SJSA1 (cell line): ENCODE measurements around the gene CCDC92. TPM values are rescaled to one million over a fixed set of nuclear protein-coding genes. Genes with fewer than 3 reads are reported as not detected.
A peak's percentile ranks its signal among the peaks of the same experiment; 100 is the strongest.

ENCODE experiments used
- DNase-seq, 2 experiments: peaks; one replicate each; pipeline ENCODE4 v3.0.0-alpha.2; 2015 to 2020; ENCODE audit warnings: low spot score in 2 of 2, low read depth in 1 of 2
- H3K27ac ChIP-seq: fragments of 250-450 bp; sonication (Bioruptor Pico); 2 replicates; pipeline ENCODE4 v1.5.1; 2020; ENCODE audit warnings: mild to moderate bottlenecking, moderate library complexity
- H3K27me3 ChIP-seq: fragments of 250-450 bp; sonication (Bioruptor Pico); replicated peaks from 2 replicates; pipeline ENCODE4 v1.5.1; 2020; ENCODE audit warnings: mild to moderate bottlenecking, moderate library complexity
- H3K36me3 ChIP-seq: fragments of 250-450 bp; sonication (Bioruptor Pico); 2 replicates; pipeline ENCODE4 v1.5.1; 2020; ENCODE audit warnings: mild to moderate bottlenecking
- H3K4me1 ChIP-seq: fragments of 250-450 bp; sonication (Bioruptor Pico); replicated peaks from 2 replicates; pipeline ENCODE4 v1.6.1; 2021; ENCODE audit warnings: mild to moderate bottlenecking
- H3K4me3 ChIP-seq: fragments of 250-450 bp; sonication (Bioruptor Pico); 2 replicates; pipeline ENCODE4 v1.5.1; 2020; ENCODE audit warnings: mild to moderate bottlenecking
- H3K9me3 ChIP-seq: fragments of 250-450 bp; sonication (Bioruptor Pico); replicated peaks from 2 replicates; pipeline ENCODE4 v1.5.1; 2020; ENCODE audit warnings: mild to moderate bottlenecking
- total RNA-seq: library from RNA; depleted of rRNA; stranded (reverse); fragments of >200 nt; shearing (Covaris generic); gene quantifications from 2 replicates; pipeline ENCODE4 v1.2.3, GENCODE V29; 2014

CCDC92 gene
- total RNA-seq, 1 experiment from 2014 or later: 11.9 TPM

DNA sequence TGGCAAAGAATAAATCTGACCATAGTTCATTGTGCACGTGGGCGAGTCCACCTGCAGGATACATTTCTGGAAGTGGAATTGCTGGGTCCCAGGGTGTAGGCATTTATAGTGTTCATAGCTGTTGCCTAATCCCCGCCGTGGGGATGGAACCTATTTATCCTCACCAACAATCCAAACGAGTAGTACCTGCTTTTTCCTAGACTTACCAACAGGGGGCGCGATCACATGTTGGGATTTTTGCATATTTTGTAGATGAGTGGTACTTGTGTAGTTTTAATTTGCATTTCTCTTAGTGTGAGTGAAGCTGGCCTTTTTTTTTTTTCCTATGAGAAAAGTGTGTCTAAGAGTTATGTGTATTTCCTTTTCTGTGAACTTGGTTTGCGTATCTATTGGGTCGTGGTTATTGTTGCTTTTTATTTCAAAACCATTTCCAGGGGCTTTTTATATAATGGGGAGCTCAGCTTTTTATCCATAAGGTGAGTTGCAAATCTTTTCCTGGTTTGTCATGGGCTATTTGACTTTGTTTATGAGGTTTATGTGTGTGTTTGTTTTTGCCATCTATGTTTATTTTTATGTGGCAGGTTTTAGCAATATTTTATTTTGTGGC lies 67.2 kb downstream of the CCDC92 start:
- Histone ChIP-seq H3K4me1 (0 out of 2 replicates have a peak, but pooled peaks cover 4% of the 10 kb centered on the region), H3K9me3 (no peaks in the 10 kb centered on the region), H3K4me3 (no peak overlapping the region), H3K27me3 (no peaks in the 10 kb centered on the region), H3K36me3 (no peaks in the 10 kb centered on the region), H3K27ac (no peak overlapping the region)
- DNase-seq: peak; percentile 61 to 86

DNA sequence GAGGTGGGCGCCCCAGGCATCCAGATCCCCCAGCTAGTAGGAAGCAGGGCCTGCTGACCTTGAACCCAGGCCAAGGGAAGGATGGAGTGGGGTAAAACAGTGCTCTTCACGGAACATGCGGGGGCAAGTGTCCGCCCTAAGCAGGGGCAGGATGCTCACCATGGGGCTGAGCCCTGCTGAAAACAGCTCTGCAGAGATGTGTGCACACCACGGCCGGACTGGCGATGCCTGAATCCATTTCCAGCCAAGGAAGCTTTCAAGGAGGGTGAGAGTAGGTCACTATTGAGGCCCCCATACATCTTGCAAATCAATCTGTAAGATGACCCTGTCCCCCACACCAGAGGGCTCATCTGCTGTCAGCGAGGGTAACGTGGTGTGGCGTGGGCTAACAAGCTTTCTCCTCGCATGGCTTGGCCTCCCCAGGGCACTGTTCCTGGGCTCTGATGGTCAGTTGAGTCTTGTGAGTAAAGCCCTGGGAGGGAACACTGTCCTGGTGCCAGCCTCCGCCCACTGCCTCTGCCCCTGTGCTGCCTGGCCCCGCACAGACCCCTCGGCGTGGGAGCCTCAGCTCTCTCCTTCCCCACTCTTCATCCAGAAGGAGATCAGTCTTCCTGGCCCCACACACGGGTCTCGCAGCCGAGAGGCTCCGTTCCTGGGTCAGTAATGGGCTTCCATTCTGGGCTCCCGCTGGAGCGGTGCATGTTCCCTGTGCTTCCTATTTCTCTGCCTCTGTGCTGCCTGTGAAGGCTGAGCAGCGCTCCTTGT lies 69.1 kb downstream of the CCDC92 start:
- H3K4me3 ChIP-seq: no peak overlapping the region
- 0 out of 2 replicates have a peak, but pooled peaks cover 4% of the 10 kb centered on the region for H3K4me1 ChIP-seq
- no peaks in the 10 kb centered on the region for H3K27me3 ChIP-seq
- H3K27ac ChIP-seq: no peak overlapping the region
- no peaks in the 10 kb centered on the region for H3K36me3 ChIP-seq
- no peak for DNase-seq
- H3K9me3 ChIP-seq: no peaks in the 10 kb centered on the region

DNA sequence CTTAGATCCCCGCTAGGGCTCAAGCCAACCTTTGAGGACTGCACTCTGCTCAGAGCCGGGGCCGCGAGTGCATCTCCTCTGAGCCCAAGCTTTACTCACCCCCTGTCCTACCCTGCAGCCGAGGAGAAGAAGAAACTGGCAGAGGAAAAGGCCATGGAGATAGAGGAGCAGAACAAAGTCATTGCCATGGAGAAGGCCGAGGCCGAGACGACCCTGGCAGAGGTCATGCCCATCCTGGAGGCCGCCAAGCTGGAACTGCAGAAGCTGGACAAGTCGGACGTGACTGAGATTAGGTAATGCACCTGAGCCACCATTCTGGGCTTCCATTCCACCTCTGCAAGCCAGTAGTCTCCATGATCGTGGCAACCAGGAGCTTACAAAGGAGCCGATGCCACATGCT lies 69.8 kb downstream of the CCDC92 start:
- H3K36me3 ChIP-seq: no peaks in the 10 kb centered on the region
- no peaks in the 10 kb centered on the region for H3K27me3 ChIP-seq
- peaks cover 7% of the 10 kb centered on the region for H3K4me1 ChIP-seq
- no peak for DNase-seq
- no peaks in the 10 kb centered on the region for H3K9me3 ChIP-seq
- no peak overlapping the region for H3K4me3 ChIP-seq
- H3K27ac ChIP-seq: no peak overlapping the region

DNA sequence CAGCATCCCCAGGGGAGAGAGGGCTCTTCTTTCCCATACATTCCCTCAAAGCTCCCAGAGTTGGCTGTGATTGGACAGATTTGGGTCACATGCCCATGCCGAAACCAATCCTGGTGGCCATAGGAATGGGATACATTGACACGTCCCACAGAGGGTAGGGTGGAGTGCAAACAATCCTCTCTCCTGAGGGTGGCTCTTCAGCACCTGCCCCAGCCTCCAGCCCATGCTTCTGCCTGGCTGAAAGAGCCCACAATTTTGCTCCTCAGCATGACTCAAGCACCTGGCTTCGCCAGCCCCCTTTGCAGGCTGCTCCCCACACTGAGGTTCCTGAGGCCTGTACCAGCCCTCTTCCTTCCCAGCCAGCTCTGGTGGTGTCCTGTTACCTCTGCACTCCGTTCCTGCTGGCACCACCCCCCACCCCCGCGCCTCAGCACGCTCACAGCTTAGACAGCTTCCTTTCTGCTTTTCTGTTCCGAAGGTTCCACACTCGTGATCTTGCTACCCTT lies 71.7 kb downstream of the CCDC92 start:
- Histone ChIP-seq H3K27me3 (no peaks in the 10 kb centered on the region), H3K27ac (no peak overlapping the region), H3K36me3 (no peaks in the 10 kb centered on the region), H3K4me3 (no peak overlapping the region), H3K9me3 (no peaks in the 10 kb centered on the region), H3K4me1 (peaks cover 21% of the 10 kb centered on the region)
- no peak for DNase-seq

DNA sequence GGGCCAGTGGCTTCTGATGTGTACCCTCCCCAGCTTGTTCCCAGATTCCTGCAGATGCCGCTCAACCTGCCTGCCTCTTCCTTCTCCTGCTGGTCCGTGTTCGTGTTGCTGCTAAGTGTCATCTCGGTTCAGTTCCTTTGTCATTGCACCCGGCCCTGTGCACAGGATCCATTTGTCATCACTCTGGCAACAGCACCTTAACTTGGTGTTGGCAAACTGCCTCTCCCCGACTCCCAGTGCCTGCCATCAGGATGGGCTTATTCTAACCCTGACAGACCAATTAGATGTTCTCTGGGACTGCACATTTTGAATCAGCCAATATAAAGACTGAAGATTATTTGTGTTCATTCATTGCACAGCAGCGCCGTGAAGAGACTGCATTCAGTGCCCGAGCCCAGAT lies 73.3 kb downstream of the CCDC92 start:
- no peaks in the 10 kb centered on the region for H3K27me3 ChIP-seq
- no peak for DNase-seq
- no peaks in the 10 kb centered on the region for H3K9me3 ChIP-seq
- H3K4me1 ChIP-seq: peaks cover 20% of the 10 kb centered on the region
- H3K27ac ChIP-seq: no peak overlapping the region
- H3K4me3 ChIP-seq: no peak overlapping the region
- no peaks in the 10 kb centered on the region for H3K36me3 ChIP-seq

DNA sequence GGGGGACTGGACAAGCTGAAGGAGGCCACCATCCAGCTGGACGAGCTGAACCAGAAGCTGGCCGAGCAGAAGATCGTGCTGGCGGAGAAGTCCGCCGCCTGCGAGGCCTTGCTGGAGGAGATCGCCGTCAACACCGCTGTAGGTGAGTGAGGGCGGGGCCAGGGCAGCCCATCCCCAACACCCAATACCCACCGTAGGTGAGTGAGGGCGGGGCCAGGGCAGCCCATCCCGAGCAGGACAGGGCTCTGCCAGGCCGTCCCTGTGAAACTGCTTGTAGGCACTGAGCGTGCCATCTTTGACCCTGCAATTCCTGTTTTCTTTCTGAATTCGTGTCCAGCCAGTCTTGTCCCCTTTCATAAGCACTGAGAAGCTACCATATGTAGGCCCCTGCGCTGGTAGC lies 74.0 kb downstream of the CCDC92 start:
- H3K9me3 ChIP-seq: no peaks in the 10 kb centered on the region
- no peak for DNase-seq
- no peaks in the 10 kb centered on the region for H3K36me3 ChIP-seq
- H3K27me3 ChIP-seq: no peaks in the 10 kb centered on the region
- H3K4me3 ChIP-seq: no peak overlapping the region
- H3K4me1 ChIP-seq: peaks cover 20% of the 10 kb centered on the region
- H3K27ac ChIP-seq: no peak overlapping the region

DNA sequence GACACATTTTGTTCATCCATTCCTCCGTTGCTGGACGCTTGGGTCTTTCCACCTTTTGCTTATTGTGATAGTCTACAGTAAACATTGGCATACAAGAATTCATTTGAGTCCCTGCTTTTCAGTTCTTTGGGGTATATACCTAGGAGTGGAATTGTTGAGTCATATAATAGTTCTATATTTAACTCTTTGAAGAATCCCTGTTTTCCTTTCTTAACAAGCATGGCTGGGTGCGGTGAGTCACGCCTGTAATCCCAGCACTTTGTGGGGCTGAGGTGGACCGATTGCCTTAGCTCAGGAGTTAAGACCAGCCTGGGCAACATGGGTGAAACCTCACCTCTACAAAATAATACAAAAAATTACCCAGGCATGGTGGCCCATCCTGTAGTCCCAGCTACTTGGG lies 75.4 kb downstream of the CCDC92 start:
- peak overlapping the region; percentile 23 for H3K4me3 ChIP-seq
- no peaks in the 10 kb centered on the region for H3K27me3 ChIP-seq
- no peaks in the 10 kb centered on the region for H3K9me3 ChIP-seq
- H3K4me1 ChIP-seq: peaks cover 20% of the 10 kb centered on the region
- DNase-seq: peak; percentile 82 to 84
- H3K36me3 ChIP-seq: no peaks in the 10 kb centered on the region
- peak overlapping the region; percentile 49 for H3K27ac ChIP-seq

DNA sequence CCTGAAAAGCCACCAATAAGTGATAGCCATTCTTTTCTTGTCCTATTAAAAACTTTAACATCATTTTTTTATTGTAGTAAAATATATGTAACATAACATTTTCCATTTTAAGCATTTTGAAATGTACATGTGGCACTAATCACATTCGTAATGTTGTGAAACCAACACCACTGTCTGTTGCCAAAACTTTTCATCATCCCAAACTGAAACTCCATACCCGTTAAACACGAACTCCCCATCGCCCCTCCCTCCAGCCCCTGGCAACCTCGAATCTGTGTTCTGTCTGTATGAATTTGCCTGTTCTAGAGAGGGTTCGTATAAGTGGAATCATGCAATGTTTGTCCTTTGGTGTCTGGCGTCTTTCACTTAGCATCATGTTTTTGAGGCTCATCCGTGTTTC lies 75.9 kb downstream of the CCDC92 start:
- Histone ChIP-seq H3K36me3 (no peaks in the 10 kb centered on the region), H3K4me1 (peaks cover 20% of the 10 kb centered on the region), H3K9me3 (no peaks in the 10 kb centered on the region), H3K27ac (peak overlapping the region; percentile 49), H3K27me3 (no peaks in the 10 kb centered on the region), H3K4me3 (peak overlapping the region; percentile 23)
- DNase-seq: no peak

DNA sequence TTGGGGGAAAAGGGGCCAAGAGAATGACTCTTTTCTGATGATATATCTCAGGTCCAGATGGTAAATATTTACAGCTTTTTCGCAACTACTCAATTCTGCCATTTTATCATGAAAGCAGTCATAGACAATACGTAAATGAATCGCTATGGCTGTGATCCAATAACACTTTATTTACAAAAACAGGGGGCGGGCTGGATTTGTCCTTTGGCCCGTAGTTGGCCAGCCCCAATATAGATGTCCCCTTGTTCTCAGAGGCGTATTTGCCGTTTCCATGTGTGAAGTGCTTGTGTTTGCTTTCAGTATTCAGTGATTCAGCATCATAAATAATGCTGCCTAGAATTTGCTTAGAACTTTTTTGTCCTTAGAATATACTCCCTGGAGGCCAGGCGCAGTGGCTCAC lies 77.2 kb downstream of the CCDC92 start:
- H3K4me1 ChIP-seq: peaks cover 20% of the 10 kb centered on the region
- no peak for DNase-seq
- no peaks in the 10 kb centered on the region for H3K36me3 ChIP-seq
- no peak overlapping the region for H3K27ac ChIP-seq
- H3K9me3 ChIP-seq: no peaks in the 10 kb centered on the region
- H3K27me3 ChIP-seq: no peaks in the 10 kb centered on the region
- H3K4me3 ChIP-seq: no peak overlapping the region

DNA sequence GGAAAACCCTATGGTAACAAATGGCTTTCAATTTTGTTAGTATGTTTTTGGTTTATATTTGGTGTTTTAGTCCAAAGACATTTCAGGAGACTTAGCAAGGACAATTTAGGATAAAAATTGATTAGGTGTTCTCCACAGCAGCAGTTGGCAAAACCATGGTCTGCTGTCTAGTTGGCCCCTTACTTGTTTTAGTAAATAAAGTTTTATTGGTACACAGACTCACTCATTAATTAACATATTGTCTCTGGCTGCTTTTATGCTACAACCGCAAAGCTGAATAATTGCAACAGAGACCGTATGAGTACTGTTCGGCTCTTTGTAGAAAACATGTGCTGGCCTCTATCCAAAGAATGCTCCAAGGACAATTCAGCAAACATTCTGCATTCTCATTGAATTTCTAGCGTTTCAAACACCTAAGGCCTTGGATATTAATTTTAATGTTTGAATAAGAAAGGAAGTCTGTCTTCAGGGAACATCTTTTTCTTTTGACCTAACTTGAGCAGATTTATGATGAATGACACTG lies 77.7 kb downstream of the CCDC92 start:
- DNase-seq: no peak
- no peak overlapping the region for H3K4me3 ChIP-seq
- no peak overlapping the region for H3K27ac ChIP-seq
- no peaks in the 10 kb centered on the region for H3K36me3 ChIP-seq
- no peaks in the 10 kb centered on the region for H3K27me3 ChIP-seq
- H3K9me3 ChIP-seq: no peaks in the 10 kb centered on the region
- peaks cover 20% of the 10 kb centered on the region for H3K4me1 ChIP-seq

DNA sequence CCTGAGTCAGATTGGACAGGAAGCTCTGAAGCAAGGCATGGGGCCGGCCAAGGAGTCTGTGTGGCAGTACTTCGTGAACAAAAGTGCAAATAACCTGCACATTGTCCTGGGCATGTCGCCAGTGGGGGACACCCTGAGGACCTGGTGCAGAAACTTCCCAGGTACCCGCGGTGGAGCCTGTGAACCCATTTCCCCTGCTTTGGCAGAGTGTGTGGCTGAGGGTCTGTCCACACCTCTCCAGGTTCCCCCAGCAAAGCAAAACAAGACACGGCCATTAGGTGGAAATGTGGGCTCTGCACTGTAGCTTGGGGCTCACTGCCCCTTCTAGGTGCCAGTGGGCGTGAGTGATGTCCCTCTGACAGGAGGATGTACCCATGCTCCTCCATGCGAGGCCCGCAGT lies 79.4 kb downstream of the CCDC92 start:
- Histone ChIP-seq H3K27ac (no peak overlapping the region), H3K4me3 (no peak overlapping the region), H3K4me1 (peaks cover 20% of the 10 kb centered on the region), H3K27me3 (no peaks in the 10 kb centered on the region), H3K36me3 (no peaks in the 10 kb centered on the region), H3K9me3 (no peaks in the 10 kb centered on the region)
- DNase-seq: no peak

DNA sequence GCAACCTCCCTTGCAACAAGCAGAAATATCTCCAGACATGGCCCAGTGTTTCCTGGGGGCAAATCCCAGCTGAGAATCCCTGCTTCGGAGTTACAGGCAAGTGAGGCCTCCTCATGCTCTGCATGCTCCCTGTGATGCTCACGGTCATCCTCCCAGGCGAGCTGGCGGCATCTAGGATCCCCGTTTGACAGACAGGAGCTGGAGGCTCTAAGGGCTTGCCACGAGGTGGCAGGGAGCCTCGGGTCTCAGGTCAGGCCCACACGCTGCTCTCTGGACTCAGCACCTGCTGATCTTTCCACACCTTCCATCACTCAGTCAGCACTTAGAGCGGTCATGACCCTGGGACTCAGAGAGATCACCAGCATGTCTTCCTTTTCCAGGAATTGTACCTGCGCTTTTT lies 79.8 kb downstream of the CCDC92 start:
- no peaks in the 10 kb centered on the region for H3K9me3 ChIP-seq
- no peaks in the 10 kb centered on the region for H3K36me3 ChIP-seq
- no peak overlapping the region for H3K4me3 ChIP-seq
- DNase-seq: no peak
- H3K4me1 ChIP-seq: peaks cover 17% of the 10 kb centered on the region
- no peak overlapping the region for H3K27ac ChIP-seq
- H3K27me3 ChIP-seq: no peaks in the 10 kb centered on the region

DNA sequence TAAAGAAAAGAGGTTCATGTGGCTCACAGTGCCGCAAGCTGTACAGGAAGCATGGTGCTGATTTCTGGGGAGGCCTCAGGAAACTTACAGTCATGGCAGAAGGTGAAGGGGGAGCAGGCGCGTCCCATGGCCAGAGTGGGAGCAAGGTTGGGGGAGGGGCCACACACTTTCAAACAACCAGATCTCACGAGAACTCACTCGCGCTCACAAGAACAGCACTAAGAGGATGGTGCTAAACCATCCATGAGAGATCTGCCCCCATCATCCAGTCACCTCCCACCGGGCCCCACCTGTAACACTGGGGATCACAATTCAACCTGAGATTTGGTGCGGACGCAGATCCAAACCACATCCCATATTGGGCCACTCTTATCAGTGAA lies 80.5 kb downstream of the CCDC92 start:
- Histone ChIP-seq H3K4me1 (peaks cover 10% of the 10 kb centered on the region; the same call in 1 of the 2 replicates), H3K4me3 (no peak overlapping the region), H3K27me3 (0 out of 2 replicates have a peak, but pooled peaks cover under 1% of the 10 kb centered on the region), H3K36me3 (no peaks in the 10 kb centered on the region), H3K27ac (no peak overlapping the region), H3K9me3 (no peaks in the 10 kb centered on the region)
- no peak for DNase-seq

DNA sequence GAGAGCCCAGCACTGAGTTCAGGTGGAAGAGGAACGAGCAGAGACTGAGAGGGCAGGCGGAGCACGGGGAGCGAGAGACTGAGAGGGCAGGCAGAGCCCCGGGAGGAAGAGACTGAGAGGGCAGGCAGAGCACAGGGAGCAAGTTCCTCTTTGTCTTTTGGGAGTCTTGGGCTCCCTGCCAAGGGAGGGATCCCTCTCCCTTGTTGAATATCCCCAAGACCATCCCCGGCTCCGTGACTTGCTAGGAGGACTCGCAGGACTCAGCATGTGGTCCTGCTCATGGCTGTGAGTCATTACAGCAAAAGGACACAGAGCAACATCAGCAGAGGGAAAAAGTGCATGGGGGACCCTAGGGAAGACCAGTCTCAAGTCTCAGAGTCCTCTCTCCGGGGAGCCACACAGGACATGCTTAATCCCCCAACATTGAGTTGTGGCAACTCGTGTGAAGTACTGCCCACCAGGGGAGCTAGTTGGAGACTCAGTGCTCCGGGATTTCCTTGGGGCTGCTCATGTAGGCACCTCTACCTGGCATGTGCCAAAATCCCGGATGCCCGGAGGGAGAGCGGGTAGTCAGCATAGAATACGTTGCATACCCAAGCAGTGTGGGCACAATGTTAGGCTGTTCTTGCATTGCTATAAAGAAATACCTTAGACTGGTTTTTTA lies 81.0 kb downstream of the CCDC92 start:
- Histone ChIP-seq H3K4me3 (no peak overlapping the region), H3K9me3 (no peaks in the 10 kb centered on the region), H3K27me3 (0 out of 2 replicates have a peak, but pooled peaks cover 6% of the 10 kb centered on the region), H3K36me3 (no peaks in the 10 kb centered on the region), H3K4me1 (peaks cover 5% of the 10 kb centered on the region; the same call in 1 of the 2 replicates), H3K27ac (no peak overlapping the region)
- no peak for DNase-seq
